Measurements from ENCODE around the gene TMA7B. TPM values are rescaled to one million over a fixed set of nuclear protein-coding genes. Genes with fewer than 3 reads are reported as not detected.

TMA7B gene
- total RNA-seq, 1 donor from 2014 or later: not detected

DNA sequence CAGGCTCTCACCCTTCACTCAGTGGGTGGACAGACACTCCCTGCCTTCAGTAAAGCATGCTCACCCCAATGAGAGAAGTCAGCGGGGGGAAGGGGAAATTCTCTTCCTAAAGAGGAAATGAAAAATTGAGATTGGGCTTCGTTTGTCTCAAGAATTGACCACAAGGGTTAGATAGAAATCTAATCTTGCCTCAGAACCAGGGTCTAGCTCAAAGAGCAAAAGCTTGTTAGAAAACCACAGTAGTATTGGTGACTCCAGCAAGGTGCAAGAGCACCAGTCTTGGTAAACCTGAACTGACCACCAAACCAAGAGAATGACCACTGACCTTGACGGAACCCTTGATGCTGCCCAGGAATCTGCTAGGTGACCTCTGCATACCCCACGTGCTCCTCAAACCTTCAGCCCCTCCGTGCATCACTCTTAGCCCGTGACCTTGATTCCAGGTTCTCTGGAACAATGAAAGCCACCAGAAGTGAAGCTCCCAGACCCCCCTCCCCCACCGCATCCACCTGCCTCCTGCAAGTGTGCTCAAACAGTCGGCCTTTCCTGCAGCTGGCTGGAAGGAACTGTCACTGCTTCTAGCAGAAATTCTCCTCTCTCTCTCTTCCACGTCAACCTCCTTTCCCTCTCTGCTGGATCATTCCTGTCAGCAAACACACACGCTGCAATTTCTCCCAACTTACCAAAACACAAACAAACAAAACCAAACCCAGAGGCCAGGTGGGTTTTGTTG, 3.1 kb upstream of the TMA7B start:
- TF ChIP-seq, protein P1, sequence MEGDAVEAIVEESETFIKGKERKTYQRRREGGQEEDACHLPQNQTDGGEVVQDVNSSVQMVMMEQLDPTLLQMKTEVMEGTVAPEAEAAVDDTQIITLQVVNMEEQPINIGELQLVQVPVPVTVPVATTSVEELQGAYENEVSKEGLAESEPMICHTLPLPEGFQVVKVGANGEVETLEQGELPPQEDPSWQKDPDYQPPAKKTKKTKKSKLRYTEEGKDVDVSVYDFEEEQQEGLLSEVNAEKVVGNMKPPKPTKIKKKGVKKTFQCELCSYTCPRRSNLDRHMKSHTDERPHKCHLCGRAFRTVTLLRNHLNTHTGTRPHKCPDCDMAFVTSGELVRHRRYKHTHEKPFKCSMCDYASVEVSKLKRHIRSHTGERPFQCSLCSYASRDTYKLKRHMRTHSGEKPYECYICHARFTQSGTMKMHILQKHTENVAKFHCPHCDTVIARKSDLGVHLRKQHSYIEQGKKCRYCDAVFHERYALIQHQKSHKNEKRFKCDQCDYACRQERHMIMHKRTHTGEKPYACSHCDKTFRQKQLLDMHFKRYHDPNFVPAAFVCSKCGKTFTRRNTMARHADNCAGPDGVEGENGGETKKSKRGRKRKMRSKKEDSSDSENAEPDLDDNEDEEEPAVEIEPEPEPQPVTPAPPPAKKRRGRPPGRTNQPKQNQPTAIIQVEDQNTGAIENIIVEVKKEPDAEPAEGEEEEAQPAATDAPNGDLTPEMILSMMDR (conservative IDR thresholded peaks at IDR 0.05): no peak
- H3K27me3 Mint-ChIP-seq: peaks cover 11% of the 10 kb centered on the region
- H3K27ac Mint-ChIP-seq: no peak overlapping the region
- no peak overlapping the region for H3K4me3 Mint-ChIP-seq
- peaks cover 30% of the 10 kb centered on the region for H3K4me1 Mint-ChIP-seq (ENCODE audit: unreplicated experiment)
- no peaks in the 10 kb centered on the region for H3K9me3 Mint-ChIP-seq
- H3K36me3 Mint-ChIP-seq: no peaks in the 10 kb centered on the region
- DNase-seq (ENCODE audit: extremely low spot score, unreplicated experiment): no peak

DNA sequence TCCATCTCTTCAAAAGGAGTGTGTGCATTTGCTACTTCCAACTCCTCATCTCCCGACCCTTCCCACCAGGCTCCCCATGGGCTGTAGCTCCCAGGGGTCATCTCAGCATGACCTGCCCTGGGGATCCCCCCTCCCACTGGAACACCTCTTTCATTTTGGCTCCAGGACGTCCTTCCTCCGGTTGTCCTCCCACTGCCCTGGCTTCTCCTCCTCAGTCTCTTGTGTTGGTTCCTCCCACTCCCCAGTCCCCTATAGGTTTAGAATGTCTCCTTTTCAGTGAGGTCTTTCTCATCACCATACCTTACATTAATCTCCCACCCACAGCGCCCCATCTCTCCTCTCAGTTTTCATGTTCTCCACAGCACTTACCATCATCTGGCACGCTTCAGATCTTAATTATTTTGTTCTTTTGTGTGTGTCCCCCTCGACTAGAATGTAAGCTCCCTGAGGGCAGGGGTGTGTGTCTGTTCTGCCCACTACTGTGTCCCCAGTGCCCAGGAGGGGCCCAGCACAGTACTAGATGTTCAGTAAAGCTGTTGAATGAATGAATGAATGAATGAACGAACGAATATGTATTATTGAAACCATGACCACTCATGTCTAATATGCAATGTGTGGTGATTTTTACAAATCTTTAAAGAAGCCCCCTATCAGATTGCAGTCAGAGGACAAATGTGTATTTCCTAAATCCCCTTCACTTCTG, 2.0 kb upstream of the TMA7B start:
- Mint-ChIP-seq H3K27ac (no peak overlapping the region), H3K27me3 (peaks cover 9% of the 10 kb centered on the region), H3K36me3 (no peaks in the 10 kb centered on the region), H3K4me3 (no peak overlapping the region), H3K9me3 (no peaks in the 10 kb centered on the region), H3K4me1 (ENCODE audit: unreplicated experiment) (peaks cover 27% of the 10 kb centered on the region)
- DNase-seq (ENCODE audit: extremely low spot score, unreplicated experiment): no peak
- TF ChIP-seq, protein P1 (conservative IDR thresholded peaks at IDR 0.05): no peak

- Mint-ChIP-seq H3K27ac (no peak overlapping the region), H3K4me3 (no peak overlapping the region), H3K9me3 (no peaks in the 10 kb centered on the region), H3K36me3 (no peaks in the 10 kb centered on the region), H3K27me3 (peaks cover 8% of the 10 kb centered on the region), H3K4me1 (ENCODE audit: unreplicated experiment) (peaks cover 22% of the 10 kb centered on the region)
- no peak for DNase-seq (ENCODE audit: extremely low spot score, unreplicated experiment)
- TF ChIP-seq, protein P1 (conservative IDR thresholded peaks at IDR 0.05): no peak
These were observed 1.1 kb upstream of the TMA7B start for GRCh38 chr22:39958949-39959639.

- peaks cover 13% of the 10 kb centered on the region for H3K27me3 Mint-ChIP-seq
- no peak overlapping the region for H3K4me3 Mint-ChIP-seq
- H3K27ac Mint-ChIP-seq: no peak overlapping the region
- no peaks in the 10 kb centered on the region for H3K36me3 Mint-ChIP-seq
- H3K4me1 Mint-ChIP-seq (ENCODE audit: unreplicated experiment): peaks cover 21% of the 10 kb centered on the region
- no peak for DNase-seq (ENCODE audit: extremely low spot score, unreplicated experiment)
- H3K9me3 Mint-ChIP-seq: no peaks in the 10 kb centered on the region
- TF ChIP-seq, protein P1 (conservative IDR thresholded peaks at IDR 0.05): no peak
These were observed 872 bp downstream of the TMA7B start for GRCh38 chr22:39960791-39961746.

DNA sequence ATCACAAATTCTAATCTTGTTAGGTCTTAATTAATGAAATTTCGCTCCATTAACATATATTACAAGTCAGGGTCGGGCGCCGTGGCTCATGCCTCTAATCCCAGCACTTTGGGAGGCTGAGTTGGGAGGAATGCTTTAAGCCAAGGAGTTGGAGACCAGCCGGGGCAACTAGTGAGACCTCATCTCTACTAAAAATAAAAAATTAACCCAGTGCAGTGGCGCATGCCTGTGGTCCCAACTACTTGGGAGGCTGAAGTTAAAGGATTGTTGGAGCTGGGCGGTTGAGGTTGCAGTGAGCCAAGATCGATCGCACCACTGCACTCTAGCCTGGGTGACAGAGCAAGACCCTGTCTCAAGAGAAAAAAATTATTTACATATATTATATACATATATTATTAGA, 1.9 kb downstream of the TMA7B start:
- Mint-ChIP-seq H3K4me1 (ENCODE audit: unreplicated experiment) (peaks cover 20% of the 10 kb centered on the region), H3K4me3 (no peak overlapping the region), H3K27me3 (peaks cover 16% of the 10 kb centered on the region), H3K9me3 (no peaks in the 10 kb centered on the region), H3K27ac (no peak overlapping the region), H3K36me3 (no peaks in the 10 kb centered on the region)
- DNase-seq (ENCODE audit: extremely low spot score, unreplicated experiment): no peak
- TF ChIP-seq, protein P1 (conservative IDR thresholded peaks at IDR 0.05): no peak
